Left lung (tissue), 10 donors: ENCODE data around the gene ABCG1. TPM values are rescaled to one million over a fixed set of nuclear protein-coding genes. Genes with fewer than 3 reads are reported as not detected.

Source experiments
- ATAC-seq: fragments of 200-7000 bp; cut with Tn5 transposase; one replicate; pipeline ENCODE4 v1.9.1; 2020; ENCODE audit warnings: moderate library complexity
- DNase-seq, 4 donors: peaks; one replicate each; pipeline ENCODE4 v3.0.0-alpha.2; 2013 to 2020
- H3K27ac ChIP-seq, 2 donors: fragments of 200-600 bp; sonication (generic) in 1 of 2; one replicate each; pipeline versions ENCODE4 v1.5.0 to v1.8.0; 2020 to 2021
- H3K27me3 ChIP-seq, 2 donors: fragments of 200-600 bp; sonication (generic) in 1 of 2; one replicate each; pipeline versions ENCODE4 v1.5.0 to v1.8.0; 2020 to 2021
- H3K36me3 ChIP-seq, 2 donors: fragments of 200-600 bp; sonication (generic) in 1 of 2; one replicate each; pipeline versions ENCODE4 v1.5.0 to v1.8.0; 2020 to 2021
- H3K4me1 ChIP-seq, 2 donors: fragments of 200-600 bp; one replicate each; pipeline ENCODE4 v1.8.0; 2021
- H3K4me3 ChIP-seq, 2 donors: fragments of 200-600 bp; sonication (generic) in 1 of 2; one replicate each; pipeline versions ENCODE4 v1.5.0 to v1.8.0; 2020 to 2021; ENCODE audit warnings: mild to moderate bottlenecking in 1 of 2
- H3K9me3 ChIP-seq, 2 donors: fragments of 200-600 bp; sonication (generic) in 1 of 2; one replicate each; pipeline versions ENCODE4 v1.5.0 to v1.8.0; 2020 to 2021
- intact Hi-C, 2 donors: fragments of 100-400 bp; cut with DNase I; formaldehyde crosslinking; loops; one replicate each; pipeline versions ENCODE4 v1.11.2 to v1.14.2; 2022
- polyA plus RNA-seq, 6 donors: library from polyadenylated mRNA; unstranded; fragments of 120-200 nt; gene quantifications; one replicate each; pipeline ENCODE4 v1.2.1, GENCODE V29; 2013; ENCODE audit not compliant: insufficient read length in 6 of 6
- total RNA-seq, 2 donors: library from RNA; stranded (reverse); fragmentation: NEBNext Ultra II Directional; extraction: Animal tissue kit (Norgen Biotek cat#: 25700); gene quantifications; one replicate each; pipeline ENCODE4 v1.2.1, GENCODE V29; 2021
- TF ChIP-seq, protein P1 (sequence below), 2 donors: fragments of 200-600 bp; sonication (generic) in 1 of 2; IDR thresholded peaks; one replicate each; pipeline versions ENCODE4 v1.5.0 to v1.8.0; 2021; ENCODE audit warnings: antibody characterized with exemption in 2 of 2
- donor health status: DM: no; HTN: yes; CAD: no.
- donor health status: DM: no; HTN: no; CAD: no.

The ABCG1 gene
- total and polyA plus RNA-seq, 8 donors, result 6.8 to 53.8 (median 10.5) TPM

- no peaks in the 10 kb centered on the region for H3K9me3 ChIP-seq
- DNase-seq, result no peak
- no peak for ATAC-seq
- peaks cover 9 to 70% of the 10 kb centered on the region in 2 donors for H3K4me1 ChIP-seq
- H3K4me3 ChIP-seq, result no peak overlapping the region
- H3K36me3 ChIP-seq, result no peaks in the 10 kb centered on the region
- no peak overlapping the region for H3K27ac ChIP-seq
- H3K27me3 ChIP-seq, result no peaks in the 10 kb centered on the region
- TF ChIP-seq, protein P1, sequence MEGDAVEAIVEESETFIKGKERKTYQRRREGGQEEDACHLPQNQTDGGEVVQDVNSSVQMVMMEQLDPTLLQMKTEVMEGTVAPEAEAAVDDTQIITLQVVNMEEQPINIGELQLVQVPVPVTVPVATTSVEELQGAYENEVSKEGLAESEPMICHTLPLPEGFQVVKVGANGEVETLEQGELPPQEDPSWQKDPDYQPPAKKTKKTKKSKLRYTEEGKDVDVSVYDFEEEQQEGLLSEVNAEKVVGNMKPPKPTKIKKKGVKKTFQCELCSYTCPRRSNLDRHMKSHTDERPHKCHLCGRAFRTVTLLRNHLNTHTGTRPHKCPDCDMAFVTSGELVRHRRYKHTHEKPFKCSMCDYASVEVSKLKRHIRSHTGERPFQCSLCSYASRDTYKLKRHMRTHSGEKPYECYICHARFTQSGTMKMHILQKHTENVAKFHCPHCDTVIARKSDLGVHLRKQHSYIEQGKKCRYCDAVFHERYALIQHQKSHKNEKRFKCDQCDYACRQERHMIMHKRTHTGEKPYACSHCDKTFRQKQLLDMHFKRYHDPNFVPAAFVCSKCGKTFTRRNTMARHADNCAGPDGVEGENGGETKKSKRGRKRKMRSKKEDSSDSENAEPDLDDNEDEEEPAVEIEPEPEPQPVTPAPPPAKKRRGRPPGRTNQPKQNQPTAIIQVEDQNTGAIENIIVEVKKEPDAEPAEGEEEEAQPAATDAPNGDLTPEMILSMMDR (IDR thresholded peaks at IDR 0.05), result no peak
- intact Hi-C loops, result no loop called here
These were observed 27.0 kb upstream of the ABCG1 start for GRCh38 chr21:42191696-42192595.

DNA sequence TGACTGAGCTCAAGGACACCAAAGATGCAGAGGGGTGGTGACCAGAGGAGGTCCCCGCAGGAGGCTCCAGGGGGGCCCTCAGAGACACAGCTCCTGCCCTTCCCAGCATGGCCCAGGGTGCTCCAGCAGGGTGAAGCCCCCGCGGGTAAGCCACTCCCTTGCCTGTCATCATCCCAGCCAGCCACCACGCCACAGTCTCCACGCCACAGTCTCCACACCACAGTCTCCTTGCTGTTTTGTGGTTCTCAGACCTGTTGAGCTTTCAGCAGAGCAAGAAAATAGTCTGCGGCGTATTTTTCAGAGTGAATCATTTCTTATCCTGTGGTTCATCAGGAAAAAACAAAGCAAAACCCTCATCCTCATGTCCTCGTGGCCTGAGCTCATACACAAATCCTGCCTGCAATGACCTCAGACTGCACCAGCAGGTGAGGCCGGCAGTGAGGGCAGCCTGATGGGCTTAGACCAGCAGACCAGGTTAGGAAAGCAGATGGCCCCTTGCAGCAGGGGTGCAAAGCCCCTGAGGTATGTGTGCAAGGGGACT lies 25.7 kb upstream of the ABCG1 start:
- intact Hi-C loops, result no loop called here
- H3K4me3 ChIP-seq, result no peak overlapping the region
- ATAC-seq (no peak), DNase-seq (no peak)
- no peaks in the 10 kb centered on the region for H3K36me3 ChIP-seq
- H3K4me1 ChIP-seq, result peaks cover 8 to 59% of the 10 kb centered on the region in 2 donors
- no peaks in the 10 kb centered on the region for H3K27me3 ChIP-seq
- H3K27ac ChIP-seq, result no peak overlapping the region
- TF ChIP-seq, protein P1 (IDR thresholded peaks at IDR 0.05), result no peak
- no peaks in the 10 kb centered on the region for H3K9me3 ChIP-seq

DNA sequence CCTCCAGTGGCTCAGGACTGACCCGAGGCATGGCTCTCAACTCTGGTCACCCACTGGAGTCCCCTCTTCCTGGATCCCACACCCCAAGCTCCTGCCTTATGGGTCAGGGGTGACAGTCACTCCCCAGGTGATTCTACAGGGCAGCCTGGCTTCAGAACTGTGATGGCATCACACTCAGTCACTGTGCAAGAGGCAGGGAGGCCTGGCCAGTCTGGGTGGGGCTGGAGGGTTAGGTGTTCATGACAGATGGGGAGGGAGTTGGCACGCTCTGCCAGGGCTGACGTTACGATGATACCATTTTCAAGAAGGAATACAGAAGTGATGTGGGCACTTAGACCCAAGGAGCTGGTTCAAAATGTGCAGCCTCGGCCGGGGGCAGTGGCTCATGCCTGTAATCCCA lies 25.2 kb upstream of the ABCG1 start:
- H3K27ac ChIP-seq, result no peak overlapping the region
- DNase-seq, result no peak
- intact Hi-C loops, result no loop called here
- H3K4me1 ChIP-seq, result peaks cover 3 to 59% of the 10 kb centered on the region in 2 donors
- no peaks in the 10 kb centered on the region for H3K27me3 ChIP-seq
- no peak overlapping the region for H3K4me3 ChIP-seq
- TF ChIP-seq, protein P1 (IDR thresholded peaks at IDR 0.05), result no peak
- no peak for ATAC-seq
- no peaks in the 10 kb centered on the region for H3K9me3 ChIP-seq
- H3K36me3 ChIP-seq, result no peaks in the 10 kb centered on the region

- no peaks in the 10 kb centered on the region for H3K9me3 ChIP-seq
- ATAC-seq (no peak), DNase-seq (no peak)
- no peak overlapping the region for H3K4me3 ChIP-seq
- TF ChIP-seq, protein P1 (IDR thresholded peaks at IDR 0.05), result no peak
- H3K27ac ChIP-seq, result no peak overlapping the region
- H3K36me3 ChIP-seq, result no peaks in the 10 kb centered on the region
- H3K27me3 ChIP-seq, result no peaks in the 10 kb centered on the region
- H3K4me1 ChIP-seq, result peaks cover 11 to 59% of the 10 kb centered on the region in 2 donors
- intact Hi-C loops, result no loop called here
These were observed 24.1 kb upstream of the ABCG1 start for GRCh38 chr21:42194863-42195262.

GRCh38 chr21:42195378-42196031 lies 23.4 kb upstream of the ABCG1 start:
- TF ChIP-seq, protein P1 (IDR thresholded peaks at IDR 0.05), result no peak
- ATAC-seq, result peak; percentile 65
- Histone ChIP-seq H3K27ac (no peak overlapping the region), H3K9me3 (no peaks in the 10 kb centered on the region), H3K36me3 (no peaks in the 10 kb centered on the region), H3K27me3 (no peaks in the 10 kb centered on the region), H3K4me3 (no peak overlapping the region), H3K4me1 (peaks cover 13 to 59% of the 10 kb centered on the region in 2 donors)
- intact Hi-C loops, result no loop called here
- peak in 1 of 4 donors; percentile 84 for DNase-seq
